Loucy (cell line): ENCODE measurements around the gene KCNJ13.

Experiments used
- H2AFZ ChIP-seq: fragments of 200-600 bp; sonication (generic); 2 replicates; pipeline ENCODE4 v1.6.0; 2016; ENCODE audit warnings: antibody characterized with exemption, mild to moderate bottlenecking, low read length, moderate library complexity
- H3F3A ChIP-seq: fragments of 200-600 bp; 2 replicates; pipeline ENCODE4 v1.6.0; 2016; ENCODE audit warnings: antibody characterized with exemption, low read depth, mild to moderate bottlenecking
- H3K27me3 ChIP-seq: fragments of 200-600 bp; sonication (generic); 2 replicates; pipeline ENCODE4 v1.6.1; 2014; ENCODE audit warnings: low read length, mild to moderate bottlenecking; ENCODE audit not compliant: insufficient read depth, poor library complexity, severe bottlenecking
- H3K36me3 ChIP-seq: fragments of 200-600 bp; sonication (generic); 2 replicates; pipeline ENCODE4 v1.6.1; 2016; ENCODE audit warnings: low read length; ENCODE audit not compliant: insufficient read depth
- H3K4me1 ChIP-seq: fragments of 200-600 bp; sonication (generic); 2 replicates; pipeline ENCODE4 v1.5.1; 2014; ENCODE audit warnings: low read length, mild to moderate bottlenecking; ENCODE audit not compliant: insufficient read depth, poor library complexity, severe bottlenecking
- H3K4me2 ChIP-seq: fragments of 200-600 bp; sonication (generic); 2 replicates; pipeline ENCODE4 v1.6.0; 2014; ENCODE audit warnings: antibody characterized with exemption, low read length, low read depth, mild to moderate bottlenecking; ENCODE audit not compliant: poor library complexity, severe bottlenecking
- H3K4me3 ChIP-seq: fragments of 200-600 bp; sonication (generic); 2 replicates; pipeline ENCODE4 v1.5.1; 2014; ENCODE audit warnings: low read length, mild to moderate bottlenecking, mixed read lengths; ENCODE audit not compliant: poor library complexity, severe bottlenecking
- H3K79me2 ChIP-seq: fragments of 200-600 bp; sonication (generic); 2 replicates; pipeline ENCODE4 v1.6.1; 2014; ENCODE audit warnings: low read length; ENCODE audit not compliant: insufficient read depth
- H3K9ac ChIP-seq: fragments of 200-600 bp; sonication (generic); 2 replicates; pipeline ENCODE4 v1.6.0; 2014; ENCODE audit warnings: mild to moderate bottlenecking, low read depth, low read length, moderate library complexity; ENCODE audit not compliant: poor library complexity, severe bottlenecking
- H3K9me2 ChIP-seq: fragments of 200-600 bp; sonication (generic); replicated peaks from 2 replicates; pipeline ENCODE4 v1.6.1; 2016; ENCODE audit warnings: low read depth, low read length, mixed read lengths
- H3K9me3 ChIP-seq: fragments of 200-600 bp; sonication (generic); 2 replicates; pipeline ENCODE4 v1.6.1; 2014; ENCODE audit warnings: mild to moderate bottlenecking, antibody characterized with exemption, low read length, low read depth; ENCODE audit not compliant: insufficient read depth
- H4K20me1 ChIP-seq: fragments of 200-600 bp; sonication (generic); 2 replicates; pipeline ENCODE4 v1.6.0; 2014; ENCODE audit warnings: antibody characterized with exemption, low read length, mild to moderate bottlenecking; ENCODE audit not compliant: insufficient read depth, poor library complexity, severe bottlenecking
- EZH2phosphoT487 ChIP-seq: fragments of 200-600 bp; IDR thresholded peaks from 2 replicates; pipeline ENCODE4 v1.6.1; 2018; ENCODE audit warnings: antibody characterized with exemption, mild to moderate bottlenecking, moderate library complexity, borderline replicate concordance
- TF ChIP-seq, protein P1 (sequence below): fragments of 200-600 bp; sonication (generic); conservative IDR thresholded peaks from 2 replicates; pipeline ENCODE4 v1.5.1; 2014; ENCODE audit warnings: mild to moderate bottlenecking, antibody characterized with exemption, low read length

KCNJ13 gene

DNA sequence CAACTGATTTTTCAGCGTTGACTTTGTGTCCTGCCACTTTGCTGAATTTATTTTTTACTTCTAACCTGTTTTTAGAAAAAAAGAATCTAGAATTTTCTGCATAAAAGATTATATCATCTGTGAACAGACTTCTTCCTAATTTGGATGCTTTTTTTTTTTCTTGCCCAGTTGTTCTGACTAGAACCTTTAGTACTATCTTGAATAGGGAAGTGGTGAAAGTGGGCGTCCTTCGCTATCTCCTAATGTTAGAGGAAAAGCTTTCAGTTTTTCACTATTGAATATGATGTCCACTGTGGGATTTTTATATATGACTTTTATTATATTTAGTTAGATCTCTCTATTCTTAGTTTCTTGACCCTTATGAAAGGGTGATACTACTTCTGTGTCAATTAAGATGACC is 25.7 kb upstream of the KCNJ13 start:
- H3K9me3 ChIP-seq = no peaks in the 10 kb centered on the region
- H3K4me1 ChIP-seq = no peaks in the 10 kb centered on the region
- H3K9me2 ChIP-seq = no peaks in the 10 kb centered on the region
- H3F3A ChIP-seq = no peaks in the 10 kb centered on the region
- no peaks in the 10 kb centered on the region for H3K79me2 ChIP-seq
- no peaks in the 10 kb centered on the region for H3K27me3 ChIP-seq
- no peak overlapping the region for H3K9ac ChIP-seq
- H3K4me3 ChIP-seq = no peak overlapping the region
- TF ChIP-seq, protein P1, sequence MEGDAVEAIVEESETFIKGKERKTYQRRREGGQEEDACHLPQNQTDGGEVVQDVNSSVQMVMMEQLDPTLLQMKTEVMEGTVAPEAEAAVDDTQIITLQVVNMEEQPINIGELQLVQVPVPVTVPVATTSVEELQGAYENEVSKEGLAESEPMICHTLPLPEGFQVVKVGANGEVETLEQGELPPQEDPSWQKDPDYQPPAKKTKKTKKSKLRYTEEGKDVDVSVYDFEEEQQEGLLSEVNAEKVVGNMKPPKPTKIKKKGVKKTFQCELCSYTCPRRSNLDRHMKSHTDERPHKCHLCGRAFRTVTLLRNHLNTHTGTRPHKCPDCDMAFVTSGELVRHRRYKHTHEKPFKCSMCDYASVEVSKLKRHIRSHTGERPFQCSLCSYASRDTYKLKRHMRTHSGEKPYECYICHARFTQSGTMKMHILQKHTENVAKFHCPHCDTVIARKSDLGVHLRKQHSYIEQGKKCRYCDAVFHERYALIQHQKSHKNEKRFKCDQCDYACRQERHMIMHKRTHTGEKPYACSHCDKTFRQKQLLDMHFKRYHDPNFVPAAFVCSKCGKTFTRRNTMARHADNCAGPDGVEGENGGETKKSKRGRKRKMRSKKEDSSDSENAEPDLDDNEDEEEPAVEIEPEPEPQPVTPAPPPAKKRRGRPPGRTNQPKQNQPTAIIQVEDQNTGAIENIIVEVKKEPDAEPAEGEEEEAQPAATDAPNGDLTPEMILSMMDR = no peak
- TF ChIP-seq EZH2phosphoT487 = no peak
- H3K4me2 ChIP-seq = no peak overlapping the region
- H3K36me3 ChIP-seq = peaks cover 41% of the 10 kb centered on the region; the same call in 1 of the 2 replicates
- H2AFZ ChIP-seq = no peak overlapping the region
- H4K20me1 ChIP-seq = peaks cover 3% of the 10 kb centered on the region

DNA sequence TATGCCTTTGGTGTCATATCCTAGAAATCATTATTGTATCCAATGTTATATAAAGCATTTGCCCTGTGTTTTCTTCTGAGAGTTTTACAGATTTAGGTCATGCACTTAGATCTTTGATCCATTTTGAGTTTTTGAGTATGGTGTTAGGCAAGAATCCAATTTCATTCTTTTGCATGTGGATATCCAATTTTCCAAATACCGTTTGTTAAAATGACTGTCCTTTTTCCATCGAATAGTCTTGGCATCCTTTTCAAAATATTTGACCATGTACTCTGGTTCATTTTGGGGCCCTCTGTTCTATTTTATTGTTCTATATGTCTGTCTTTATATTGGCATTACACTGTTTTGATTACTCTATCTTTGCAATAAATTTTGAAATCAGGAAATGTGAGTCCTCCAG is 23.8 kb upstream of the KCNJ13 start:
- no peaks in the 10 kb centered on the region for H3K4me1 ChIP-seq
- no peaks in the 10 kb centered on the region for H3K79me2 ChIP-seq
- H4K20me1 ChIP-seq = no peaks in the 10 kb centered on the region
- H3F3A ChIP-seq = no peaks in the 10 kb centered on the region
- no peak overlapping the region for H3K4me2 ChIP-seq
- no peak overlapping the region for H3K9ac ChIP-seq
- no peaks in the 10 kb centered on the region for H3K9me3 ChIP-seq
- no peaks in the 10 kb centered on the region for H3K27me3 ChIP-seq
- H3K9me2 ChIP-seq = no peaks in the 10 kb centered on the region
- peaks cover 49% of the 10 kb centered on the region; the same call in 1 of the 2 replicates for H3K36me3 ChIP-seq
- no peak overlapping the region for H2AFZ ChIP-seq
- no peak overlapping the region for H3K4me3 ChIP-seq
- no peak for TF ChIP-seq EZH2phosphoT487
- TF ChIP-seq, protein P1 = no peak

DNA sequence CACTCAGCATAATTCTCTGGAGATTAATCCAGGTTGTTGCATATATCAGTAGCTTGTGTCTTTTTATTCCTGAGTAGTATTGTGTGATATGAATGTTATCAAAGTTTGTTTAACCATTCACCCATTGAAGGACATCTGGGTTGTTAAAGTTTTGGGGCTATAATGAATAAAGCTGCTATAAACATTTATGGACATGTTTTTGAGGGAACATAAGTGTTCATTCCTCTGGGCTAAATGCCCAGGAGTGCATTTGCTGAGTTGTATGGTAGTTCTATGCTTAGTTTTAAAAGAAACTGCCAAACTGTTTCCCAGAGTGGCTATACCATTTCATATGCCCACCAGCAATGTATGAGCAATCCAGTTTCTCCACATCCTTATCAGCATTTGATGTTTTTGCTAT is 21.8 kb upstream of the KCNJ13 start:
- Histone ChIP-seq H3F3A (no peaks in the 10 kb centered on the region), H3K4me3 (no peak overlapping the region), H3K4me1 (no peaks in the 10 kb centered on the region), H3K79me2 (no peaks in the 10 kb centered on the region), H3K9me3 (no peaks in the 10 kb centered on the region), H3K9ac (no peak overlapping the region), H3K9me2 (no peaks in the 10 kb centered on the region), H3K36me3 (peaks cover 66% of the 10 kb centered on the region; the same call in 1 of the 2 replicates), H3K27me3 (no peaks in the 10 kb centered on the region), H4K20me1 (no peaks in the 10 kb centered on the region), H3K4me2 (no peak overlapping the region), H2AFZ (no peak overlapping the region)
- TF ChIP-seq EZH2phosphoT487 = no peak
- TF ChIP-seq, protein P1 = no peak
